Neuron (in vitro differentiated cells): Measurements from ENCODE around the gene RPUSD3.

Source experiments
- H2AFZ ChIP-seq: one replicate; pipeline ENCODE4 v1.6.1; 2013; ENCODE audit warnings: low read depth, mild to moderate bottlenecking, inconsistent platforms, low read length, moderate library complexity
- H3K27me3 ChIP-seq: one replicate; pipeline ENCODE4 v1.6.1; 2013; ENCODE audit warnings: low read length; ENCODE audit not compliant: insufficient read depth
- H3K36me3 ChIP-seq: one replicate; pipeline ENCODE4 v1.6.1; 2013; ENCODE audit warnings: low read length; ENCODE audit not compliant: insufficient read depth
- H3K4me1 ChIP-seq: one replicate; pipeline ENCODE4 v1.6.1; 2013; ENCODE audit warnings: low read length; ENCODE audit not compliant: insufficient read depth
- H3K4me3 ChIP-seq: 2 replicates; pipeline ENCODE4 v1.5.1; 2013; ENCODE audit warnings: mild to moderate bottlenecking, low read length, moderate library complexity
- H3K9me3 ChIP-seq: one replicate; pipeline ENCODE4 v1.6.1; 2013; ENCODE audit warnings: low read length

Gene RPUSD3, protein sequence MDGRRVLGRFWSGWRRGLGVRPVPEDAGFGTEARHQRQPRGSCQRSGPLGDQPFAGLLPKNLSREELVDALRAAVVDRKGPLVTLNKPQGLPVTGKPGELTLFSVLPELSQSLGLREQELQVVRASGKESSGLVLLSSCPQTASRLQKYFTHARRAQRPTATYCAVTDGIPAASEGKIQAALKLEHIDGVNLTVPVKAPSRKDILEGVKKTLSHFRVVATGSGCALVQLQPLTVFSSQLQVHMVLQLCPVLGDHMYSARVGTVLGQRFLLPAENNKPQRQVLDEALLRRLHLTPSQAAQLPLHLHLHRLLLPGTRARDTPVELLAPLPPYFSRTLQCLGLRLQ

DNA sequence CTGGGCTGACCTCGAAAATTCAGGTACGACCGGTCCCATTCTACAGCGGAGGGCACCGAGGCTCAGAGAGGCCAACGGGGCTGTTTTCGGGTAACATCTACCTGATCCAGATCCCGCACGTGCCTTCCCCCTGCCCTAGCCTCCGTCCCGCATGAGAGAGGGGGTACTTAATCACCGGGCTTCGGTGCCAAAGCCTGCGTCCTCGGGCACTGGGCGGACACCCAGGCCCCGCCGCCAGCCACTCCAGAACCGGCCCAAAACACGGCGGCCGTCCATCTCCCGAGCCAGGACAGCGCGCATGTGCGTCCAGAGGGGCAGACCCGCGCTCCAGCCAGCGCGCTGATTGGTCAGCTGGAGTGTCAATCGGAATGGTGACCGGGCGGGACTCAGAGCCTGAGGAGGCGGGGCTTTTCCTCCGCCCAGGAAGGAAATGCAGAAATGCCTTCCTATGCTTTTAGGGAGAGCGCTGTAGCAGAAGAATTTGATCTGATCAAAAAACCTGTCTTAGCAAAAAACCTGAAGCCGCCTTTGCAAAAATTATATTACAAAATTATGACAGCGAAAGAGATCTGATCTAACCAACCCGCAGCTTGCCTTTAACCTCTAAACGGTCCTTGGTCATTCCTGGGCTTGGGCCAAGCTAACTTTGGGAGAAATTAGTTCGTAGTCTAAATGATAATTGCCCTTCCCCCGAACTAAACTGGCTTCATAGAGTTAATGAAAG, at the start of gene RPUSD3:
TSS of gene RPUSD3 (minus strand) at position 294 of the 724 bp plus-strand sequence. CDS start at position 276, 18 bp downstream.
- Histone ChIP-seq H3K27me3 (no peaks in the 10 kb centered on the region), H3K4me1 (peaks cover 5% of the 10 kb centered on the region), H3K9me3 (no peaks in the 10 kb centered on the region), H3K36me3 (peaks cover 23% of the 10 kb centered on the region), H3K4me3 (peak within 1 kb of the TSS; percentile 74), H2AFZ (peak within 1 kb of the TSS; percentile 64)

DNA sequence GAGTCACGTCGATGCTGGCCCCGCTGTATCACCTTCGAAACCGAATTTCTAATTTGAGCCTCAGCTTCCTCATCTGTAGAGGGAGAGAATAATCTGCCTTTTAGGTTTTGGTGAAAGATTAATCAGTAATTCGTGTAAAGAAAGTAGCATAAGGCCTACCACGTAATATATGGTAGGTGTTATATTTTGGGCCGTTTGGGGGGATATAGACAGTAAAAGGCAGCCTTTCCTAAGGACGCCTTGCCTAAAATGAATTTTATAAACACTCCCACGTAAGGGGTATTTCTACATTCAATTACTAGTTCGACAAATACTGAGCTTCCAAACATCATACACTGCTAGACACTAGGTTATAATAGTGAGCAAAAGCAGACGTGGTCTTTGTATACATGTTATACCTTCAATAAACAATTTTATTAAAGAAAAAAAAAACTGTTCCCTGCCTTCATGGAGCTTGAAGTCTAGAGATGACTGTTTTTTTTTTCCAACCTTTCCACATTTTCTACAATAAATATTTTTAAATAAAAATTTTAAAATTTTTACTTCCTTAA, 47.3 kb upstream of the RPUSD3 start:
- peak overlapping the region; percentile 89 for H3K4me3 ChIP-seq
- H3K9me3 ChIP-seq: no peaks in the 10 kb centered on the region
- H3K4me1 ChIP-seq: no peaks in the 10 kb centered on the region
- peaks cover 10% of the 10 kb centered on the region for H3K27me3 ChIP-seq
- peaks cover 25% of the 10 kb centered on the region for H3K36me3 ChIP-seq
- H2AFZ ChIP-seq: peak overlapping the region; percentile 71

DNA sequence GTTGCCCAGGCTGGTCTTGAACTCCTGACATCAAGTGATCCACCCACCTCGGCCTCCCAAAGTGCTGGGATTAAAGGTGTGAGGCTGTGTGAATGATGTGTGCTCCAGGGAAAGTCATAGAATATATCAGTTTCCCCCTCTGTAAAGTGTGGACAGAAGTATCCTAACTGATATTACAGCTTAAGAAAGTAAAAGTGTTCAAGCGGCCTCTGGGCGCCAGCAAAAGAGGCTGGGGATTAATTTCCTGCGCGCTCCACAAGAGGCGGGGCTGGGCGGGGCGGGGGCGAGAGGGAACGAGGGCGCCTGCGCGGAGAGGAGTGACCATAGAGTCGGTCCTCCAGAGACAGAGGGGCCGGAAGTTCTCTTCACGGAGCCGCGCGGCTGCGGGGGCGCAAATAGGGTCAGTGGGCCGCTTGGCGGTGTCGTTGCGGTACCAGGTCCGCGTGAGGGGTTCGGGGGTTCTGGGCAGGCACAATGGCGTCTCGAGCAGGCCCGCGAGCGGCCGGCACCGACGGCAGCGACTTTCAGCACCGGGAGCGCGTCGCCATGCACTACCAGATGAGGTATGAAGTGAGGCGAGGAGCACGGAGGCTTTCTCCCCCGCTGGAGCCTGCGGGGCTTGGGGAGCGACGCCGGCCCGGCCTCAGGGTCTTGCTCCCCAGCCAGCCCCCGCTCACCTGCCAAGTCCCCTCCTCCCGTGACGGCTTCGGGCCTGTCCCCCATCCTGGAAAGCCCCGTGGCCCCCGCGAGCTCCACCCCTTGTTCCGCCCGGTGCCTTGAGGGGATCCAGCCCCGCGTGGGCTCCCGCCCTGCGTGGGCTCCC, 46.7 kb upstream of the RPUSD3 start, which contains the start of gene JAGN1:
TSS of gene JAGN1 (plus strand) at position 362 of the 823 bp plus-strand sequence. CDS start at position 475, 113 bp downstream.
- Histone ChIP-seq H3K9me3 (no peaks in the 10 kb centered on the region), H3K27me3 (peaks cover 10% of the 10 kb centered on the region), H3K4me1 (no peaks in the 10 kb centered on the region), H3K4me3 (peak within 1 kb of the TSS; percentile 89), H2AFZ (peak within 1 kb of the TSS; percentile 74), H3K36me3 (peaks cover 25% of the 10 kb centered on the region)

DNA sequence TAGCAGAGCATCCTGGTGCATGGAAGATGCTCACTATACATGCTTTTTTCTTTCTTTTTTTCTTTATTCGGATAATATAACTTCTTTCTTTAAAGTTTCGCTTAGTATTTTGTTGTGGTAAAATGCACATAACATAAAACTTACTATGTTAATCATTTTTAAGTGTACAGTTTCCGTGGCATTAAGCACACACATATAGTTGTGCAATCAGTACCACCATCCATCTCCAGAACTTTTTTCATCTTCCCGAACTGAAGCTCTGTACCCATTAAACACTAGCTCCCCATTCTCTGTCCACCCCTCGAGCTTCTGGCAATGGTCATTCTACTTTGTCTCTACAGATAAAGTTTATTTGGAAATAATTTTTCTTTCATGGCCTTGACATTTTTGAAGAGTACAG, 45.6 kb upstream of the RPUSD3 start:
- no peaks in the 10 kb centered on the region for H3K4me1 ChIP-seq
- no peak overlapping the region for H3K4me3 ChIP-seq
- H3K27me3 ChIP-seq: peaks cover 10% of the 10 kb centered on the region
- peaks cover 19% of the 10 kb centered on the region for H3K36me3 ChIP-seq
- no peak overlapping the region for H2AFZ ChIP-seq
- H3K9me3 ChIP-seq: no peaks in the 10 kb centered on the region

DNA sequence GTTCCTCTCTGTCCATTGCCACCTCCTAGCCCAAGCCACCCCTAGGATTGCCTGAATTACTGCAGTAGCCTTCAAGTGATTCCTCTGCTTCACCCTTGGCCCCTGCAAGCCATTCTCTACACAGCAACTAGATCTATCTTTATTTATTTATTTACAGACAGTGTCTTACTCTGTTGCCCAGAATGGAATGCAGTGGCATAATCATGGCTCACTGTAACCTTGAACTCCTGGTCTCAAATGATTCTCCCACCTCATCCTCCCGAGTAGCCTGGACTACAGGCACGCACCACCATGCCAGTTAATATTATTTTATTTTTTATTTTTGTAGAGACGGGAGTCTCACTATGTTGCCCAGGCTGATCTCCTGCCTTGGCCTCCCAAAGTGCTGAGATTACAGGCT, 44.7 kb upstream of the RPUSD3 start:
- Histone ChIP-seq H2AFZ (no peak overlapping the region), H3K9me3 (no peaks in the 10 kb centered on the region), H3K4me3 (no peak overlapping the region), H3K4me1 (no peaks in the 10 kb centered on the region), H3K36me3 (peaks cover 13% of the 10 kb centered on the region), H3K27me3 (peaks cover 10% of the 10 kb centered on the region)

DNA sequence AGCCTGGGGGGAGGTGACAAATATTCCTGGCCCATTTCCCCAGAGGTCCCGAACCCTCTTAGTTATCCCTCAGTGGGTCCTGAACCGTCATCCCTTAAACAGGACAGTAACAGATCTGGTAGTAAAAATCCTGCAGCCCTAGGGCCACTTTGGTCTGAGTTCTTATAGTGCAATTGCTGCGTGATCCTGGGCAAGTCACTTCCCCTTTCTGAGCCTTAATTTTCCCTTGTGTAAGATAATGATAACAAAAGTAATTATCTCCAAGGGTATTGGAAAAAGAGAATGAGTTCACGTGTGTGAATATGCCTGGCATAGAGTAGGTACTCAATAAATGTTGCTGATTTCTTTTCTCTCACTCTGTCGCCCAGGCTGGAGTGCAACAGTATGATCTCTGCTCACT, 43.7 kb upstream of the RPUSD3 start:
- Histone ChIP-seq H3K27me3 (peaks cover 10% of the 10 kb centered on the region), H2AFZ (no peak overlapping the region), H3K4me3 (no peak overlapping the region), H3K9me3 (no peaks in the 10 kb centered on the region), H3K36me3 (peaks cover 3% of the 10 kb centered on the region), H3K4me1 (no peaks in the 10 kb centered on the region)

DNA sequence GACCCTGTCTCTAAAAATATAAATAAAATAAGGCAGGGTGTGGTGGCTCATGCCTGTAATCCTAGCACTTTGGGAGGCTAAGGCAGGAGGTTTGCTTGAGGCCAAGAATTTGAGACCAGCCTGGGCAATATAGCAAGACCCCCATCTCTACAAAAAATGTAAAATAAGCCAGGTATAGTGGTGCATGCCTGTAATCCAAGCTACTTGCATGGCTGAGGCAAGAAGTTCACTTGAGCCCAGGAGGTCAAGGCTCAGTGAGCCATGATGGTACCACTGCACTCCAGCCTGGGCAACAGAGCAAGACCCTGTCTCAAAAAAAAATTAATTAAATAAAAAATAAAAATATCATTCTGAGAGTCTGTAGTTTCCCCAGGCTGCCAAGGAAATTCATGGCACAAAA, 42.5 kb upstream of the RPUSD3 start:
- H3K36me3 ChIP-seq: no peaks in the 10 kb centered on the region
- H2AFZ ChIP-seq: no peak overlapping the region
- peaks cover 10% of the 10 kb centered on the region for H3K27me3 ChIP-seq
- no peak overlapping the region for H3K4me3 ChIP-seq
- H3K4me1 ChIP-seq: no peaks in the 10 kb centered on the region
- H3K9me3 ChIP-seq: no peaks in the 10 kb centered on the region

DNA sequence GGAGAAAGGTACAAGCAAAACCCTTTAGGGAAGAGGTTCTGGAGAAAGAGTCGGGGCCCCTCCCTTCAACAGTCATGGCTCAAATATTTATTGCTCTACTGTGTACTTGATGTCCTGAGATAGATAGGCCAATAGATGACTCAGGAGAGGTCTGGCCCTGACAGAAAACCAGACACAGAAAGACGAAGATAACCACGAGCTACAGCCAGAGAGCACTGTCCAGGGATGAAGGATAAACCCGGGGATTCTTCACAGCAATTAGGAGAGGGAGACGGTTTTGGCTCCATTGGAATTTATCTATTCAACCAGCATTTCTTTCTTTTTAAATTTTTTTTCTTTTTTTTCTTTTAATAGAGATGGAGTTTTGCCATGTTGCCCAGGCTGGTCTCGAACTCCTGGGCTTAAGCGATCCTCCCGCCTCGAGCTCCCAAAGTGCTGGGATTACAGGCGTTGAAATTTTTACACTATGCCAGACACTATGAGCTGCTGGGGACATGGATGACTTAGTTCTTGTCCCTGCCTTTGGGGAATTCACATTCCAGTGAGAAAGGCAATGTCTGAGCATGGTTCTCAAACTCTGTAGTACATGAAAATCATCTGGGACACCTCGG, 40.9 kb upstream of the RPUSD3 start:
- Histone ChIP-seq H3K4me3 (no peak overlapping the region), H3K4me1 (no peaks in the 10 kb centered on the region), H2AFZ (no peak overlapping the region), H3K27me3 (peaks cover 10% of the 10 kb centered on the region), H3K36me3 (no peaks in the 10 kb centered on the region), H3K9me3 (no peaks in the 10 kb centered on the region)

DNA sequence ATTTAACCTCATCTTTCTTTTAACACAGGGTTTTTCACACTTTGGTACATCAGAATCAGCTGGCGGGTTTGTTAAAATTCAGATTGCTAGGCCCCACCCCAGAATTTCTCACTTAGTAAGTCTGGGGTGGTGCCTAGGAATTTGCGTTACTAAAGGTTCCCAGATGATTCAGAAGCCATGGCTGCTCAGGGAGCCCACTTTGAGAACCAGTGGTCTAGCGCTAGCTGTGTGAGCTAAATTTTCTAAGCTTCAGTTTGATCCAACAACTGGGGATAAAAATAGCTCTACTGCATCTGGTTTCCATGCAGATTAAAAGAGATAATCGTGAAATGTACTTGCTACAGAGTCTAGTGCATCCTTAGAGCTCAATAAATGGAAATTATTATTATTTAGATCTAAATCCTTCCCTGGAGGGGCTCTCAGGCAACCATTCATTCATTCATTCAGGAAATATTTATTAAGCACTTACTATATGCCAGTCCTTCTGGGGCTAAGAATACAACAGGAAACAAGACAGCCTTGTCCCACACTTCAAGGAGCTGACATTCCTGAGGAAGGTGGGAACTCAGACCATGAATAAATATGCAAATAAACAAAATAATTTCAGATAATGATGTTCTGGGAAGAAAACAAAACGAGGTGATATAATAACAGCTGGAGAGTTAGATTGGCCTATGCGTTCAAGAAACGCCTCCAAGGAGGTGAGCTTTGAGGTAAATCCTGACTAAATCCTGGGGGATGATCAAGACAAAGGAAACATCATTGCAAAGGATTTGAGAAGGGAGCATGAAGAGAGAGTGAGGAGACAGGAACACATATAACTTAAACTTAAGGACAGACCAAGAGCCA, 40.1 kb upstream of the RPUSD3 start:
- no peak overlapping the region for H3K4me3 ChIP-seq
- H2AFZ ChIP-seq: no peak overlapping the region
- H3K27me3 ChIP-seq: peaks cover 10% of the 10 kb centered on the region
- H3K9me3 ChIP-seq: no peaks in the 10 kb centered on the region
- no peaks in the 10 kb centered on the region for H3K36me3 ChIP-seq
- no peaks in the 10 kb centered on the region for H3K4me1 ChIP-seq

DNA sequence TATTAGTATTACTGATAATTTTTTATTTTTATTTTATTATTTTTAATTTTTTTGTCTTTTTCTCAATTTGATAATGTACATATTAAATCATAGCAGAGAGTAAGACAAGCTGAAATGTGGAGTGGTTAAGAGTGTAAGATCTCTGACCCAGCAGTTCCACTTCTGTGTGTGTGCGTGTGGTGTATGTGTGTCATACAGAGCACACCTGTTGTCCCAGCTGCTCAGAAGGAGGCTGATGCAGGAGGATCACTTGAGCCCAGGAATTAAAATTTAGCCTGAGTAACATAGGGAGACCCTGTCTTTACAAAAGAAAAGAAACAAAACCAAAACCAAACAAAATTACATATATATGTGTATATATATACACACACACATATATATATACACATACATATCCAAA, 37.6 kb upstream of the RPUSD3 start:
- H3K27me3 ChIP-seq: peaks cover 10% of the 10 kb centered on the region
- H2AFZ ChIP-seq: no peak overlapping the region
- H3K4me3 ChIP-seq: no peak overlapping the region
- H3K9me3 ChIP-seq: no peaks in the 10 kb centered on the region
- H3K36me3 ChIP-seq: no peaks in the 10 kb centered on the region
- H3K4me1 ChIP-seq: no peaks in the 10 kb centered on the region

DNA sequence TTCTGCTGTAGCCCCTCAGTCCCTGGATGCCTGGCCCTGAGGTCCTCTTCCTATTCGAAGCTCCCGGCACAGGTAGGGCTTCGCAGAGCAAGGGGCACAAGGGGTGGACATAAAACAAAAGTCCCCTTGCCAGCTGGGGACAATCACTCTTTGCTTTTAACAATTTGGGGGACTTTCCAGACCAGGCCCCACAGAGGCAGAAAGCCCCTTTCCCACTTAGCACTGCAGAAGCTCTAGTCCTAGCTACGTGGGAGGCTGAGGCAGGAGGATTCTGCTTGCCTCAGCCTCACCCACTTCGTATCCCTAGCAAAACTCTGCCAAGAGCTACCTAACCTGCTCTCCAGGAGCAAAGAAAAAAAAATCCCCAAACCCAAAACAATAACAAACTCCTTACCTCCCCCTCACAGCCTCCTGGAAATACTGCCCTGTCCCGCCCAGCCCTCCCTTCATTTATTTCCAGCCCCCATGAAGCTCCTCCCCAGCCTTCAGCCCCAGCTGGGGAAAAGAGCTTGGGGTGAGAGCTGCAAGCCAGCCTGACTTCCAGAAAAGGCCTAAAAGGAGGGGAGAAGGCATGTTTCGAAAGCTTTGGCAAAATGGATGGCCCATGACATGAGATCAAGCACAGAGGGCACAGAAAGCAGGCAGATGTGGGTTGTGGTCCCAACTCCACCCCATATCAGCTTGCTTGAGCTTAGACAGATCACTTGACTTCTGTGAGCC, 36.2 kb upstream of the RPUSD3 start, which contains the start of gene CIDEC:
TSS of gene CIDEC (minus strand) at position 424 of the 720 bp plus-strand sequence. CDS start 1,767 bp downstream, outside the sequence.
- Histone ChIP-seq H3K4me1 (no peaks in the 10 kb centered on the region), H3K9me3 (no peaks in the 10 kb centered on the region), H2AFZ (no peak within 1 kb of the TSS), H3K27me3 (peaks cover 10% of the 10 kb centered on the region), H3K36me3 (no peaks in the 10 kb centered on the region), H3K4me3 (no peak within 1 kb of the TSS)
